B cell (primary cell): ENCODE data around the gene SLC27A5. TPM values are rescaled to one million over a fixed set of nuclear protein-coding genes. Genes with fewer than 3 reads are reported as not detected.

ENCODE experiments used
- ATAC-seq: fragments of 200-7000 bp; cut with Tn5 transposase; one replicate; pipeline ENCODE4 v1.10.0; 2021; ENCODE audit warnings: low read depth, mild to moderate bottlenecking, moderate number of reproducible peaks, moderate library complexity
- CTCF ChIA-PET: fragments of 350-600 bp; sonication (Branson Sonifier 250); formaldehyde crosslinking; loops from one replicate; lab custom pipeline; 2021; ENCODE audit warnings: antibody characterized with exemption, inconsistent platforms; lab: Charles Lee
- POLR2A ChIA-PET: fragments of 350-600 bp; sonication (Branson Sonifier 250); formaldehyde crosslinking; loops from one replicate; lab custom pipeline; 2021; ENCODE audit warnings: antibody characterized with exemption; lab: Charles Lee
- DNase-seq: peaks from one replicate; pipeline ENCODE4 v3.0.0; 2013
- H2AFZ ChIP-seq: 2 replicates; pipeline ENCODE4 v1.6.1; 2012; ENCODE audit warnings: mild to moderate bottlenecking, low read depth, low read length; ENCODE audit not compliant: insufficient read depth, poor library complexity, severe bottlenecking
- H3K27ac ChIP-seq, 2 donors: 1 replicate in 1 of 2; 2 replicates in 1 of 2; pipeline ENCODE4 v1.5.1; 2012 to 2013; ENCODE audit warnings: low read length in 2 of 2, mild to moderate bottlenecking in 2 of 2, moderate library complexity in 1 of 2
- H3K27me3 ChIP-seq, 4 experiments: fragments of 200-600 bp in 1 of 4; sonication (generic) in 1 of 4; replicated peaks in 1 of 4; 1 replicate in 2 of 4; 2 replicates in 2 of 4; pipeline versions ENCODE4 v1.6.1 to v1.7.0; 2013 to 2016; ENCODE audit warnings: low read length in 3 of 4, mild to moderate bottlenecking in 2 of 4, mixed read lengths in 1 of 4, moderate library complexity in 1 of 4; ENCODE audit not compliant: insufficient read depth in 4 of 4, control insufficient read depth in 3 of 4; ENCODE audit errors: control extremely low read depth in 1 of 4
- H3K36me3 ChIP-seq, 2 experiments: replicated peaks in 1 of 2; 1 replicate in 1 of 2; 2 replicates in 1 of 2; pipeline versions ENCODE4 v1.6.1 to v1.7.1; 2013; ENCODE audit warnings: low read length in 1 of 2; ENCODE audit not compliant: insufficient read depth in 2 of 2, control insufficient read depth in 1 of 2; ENCODE audit errors: control extremely low read depth in 1 of 2, extremely low read depth in 1 of 2
- H3K4me1 ChIP-seq, 2 donors: fragments of 200-600 bp in 1 of 2; sonication (generic) in 1 of 2; 1 replicate in 1 of 2; 2 replicates in 1 of 2; pipeline versions ENCODE4 v1.5.1 to v1.6.1; 2013 to 2017; ENCODE audit warnings: low read length in 2 of 2; ENCODE audit not compliant: control insufficient read depth in 2 of 2, insufficient read depth in 2 of 2
- H3K4me2 ChIP-seq: replicated peaks from 2 replicates; pipeline ENCODE3; 2012; ENCODE audit warnings: mild to moderate bottlenecking, low read depth, low read length; ENCODE audit not compliant: poor library complexity, severe bottlenecking
- H3K4me3 ChIP-seq, 5 experiments: fragments of 200-600 bp in 1 of 5; sonication (generic) in 1 of 5; 1 replicate in 3 of 5; 2 replicates in 2 of 5; pipeline versions ENCODE4 v1.5.1 to v1.7.0; 2011 to 2016; ENCODE audit warnings: low read length in 4 of 5, mild to moderate bottlenecking in 4 of 5, low read depth in 2 of 5, control low read depth in 1 of 5, moderate library complexity in 1 of 5; ENCODE audit not compliant: insufficient read depth in 1 of 5; ENCODE audit errors: control extremely low read depth in 1 of 5, extremely low read depth in 1 of 5
- H3K79me2 ChIP-seq: fragments of 200-600 bp; sonication (generic); one replicate; pipeline ENCODE4 v1.6.0; 2016; ENCODE audit warnings: low read length; ENCODE audit not compliant: control insufficient read depth, insufficient read depth
- H3K9ac ChIP-seq: fragments of 200-600 bp; sonication (generic); 2 replicates; pipeline ENCODE4 v1.6.1; 2017; ENCODE audit warnings: mild to moderate bottlenecking, low read length, moderate library complexity
- H3K9me3 ChIP-seq, 3 donors: one replicate each; pipeline versions ENCODE4 v1.6.1 to v1.7.1; 2013; ENCODE audit warnings: low read length in 2 of 3; ENCODE audit not compliant: control insufficient read depth in 2 of 3, insufficient read depth in 1 of 3; ENCODE audit errors: control extremely low read depth in 1 of 3
- H4K20me1 ChIP-seq: 2 replicates; pipeline ENCODE4 v1.6.0; 2012; ENCODE audit warnings: mild to moderate bottlenecking, low read length; ENCODE audit not compliant: insufficient read depth, control insufficient read depth, poor library complexity, severe bottlenecking
- H3K27ac Mint-ChIP-seq: one replicate; pipeline ENCODE4 v1.8.0; 2021; ENCODE audit warnings: mixed read lengths
- H3K27me3 Mint-ChIP-seq: one replicate; pipeline ENCODE4 v1.8.0; 2021; ENCODE audit warnings: mixed read lengths
- H3K4me1 Mint-ChIP-seq: one replicate; pipeline ENCODE4 v1.8.0; 2021; ENCODE audit warnings: mixed read lengths
- H3K4me3 Mint-ChIP-seq: one replicate; pipeline ENCODE4 v1.8.0; 2021; ENCODE audit warnings: mixed read lengths
- H3K9me3 Mint-ChIP-seq: one replicate; pipeline ENCODE4 v1.8.0; 2022; ENCODE audit warnings: mixed read lengths; ENCODE audit not compliant: insufficient read depth
- CTCF ChIP-seq: fragments of 200-600 bp; IDR thresholded peaks from one replicate; pipeline ENCODE4 v1.8.0; 2022; ENCODE audit warnings: antibody characterized with exemption, mild to moderate bottlenecking
- EZH2 ChIP-seq: IDR thresholded peaks from 2 replicates; pipeline ENCODE4 v1.6.1; 2012; ENCODE audit warnings: borderline replicate concordance, low read depth, mild to moderate bottlenecking, moderate library complexity, low read length; ENCODE audit not compliant: insufficient read depth, poor library complexity, severe bottlenecking
- WGBS: methylation state at CpG from one replicate; pipeline ENCODE4 v1.1.5; 2013; ENCODE audit warnings: missing lambda C conversion rate; ENCODE audit not compliant: insufficient coverage; 5-methylcytosine and 5-hydroxymethylcytosine counted together
- intact Hi-C: fragments of 100-400 bp; cut with micrococcal nuclease; formaldehyde crosslinking; loops from one replicate; pipeline ENCODE4 v1.10.0; 2022
- polyA plus RNA-seq: library from polyadenylated mRNA; depleted of rRNA; stranded (reverse); fragments of >200 nt; gene quantifications from 2 replicates; pipeline ENCODE4 v1.2.3, GENCODE V29; 2012
- total RNA-seq, 2 donors: library from RNA; stranded (reverse); fragments of 120-200 nt in 1 of 2; gene quantifications; 1 replicate in 1 of 2; 2 replicates in 1 of 2; pipeline versions ENCODE4 v1.2.3 to v1.2.4, GENCODE V29; 2013 to 2022

The SLC27A5 gene
- total and polyA plus RNA-seq, 2 donors (not counting 1 experiment from before 2014, with no cell fraction given), result 8.9 to 11.8 TPM

GRCh38 chr19:58522709-58523108, 10.9 kb upstream of the SLC27A5 start:
- intact Hi-C loops, result no loop called here
- Histone ChIP-seq H3K4me3 (no peak overlapping the region), H3K79me2 (peaks cover 12% of the 10 kb centered on the region), H3K4me2 (no peak overlapping the region), H3K27ac (no peak overlapping the region), H2AFZ (no peak overlapping the region), H4K20me1 (peaks cover 12% of the 10 kb centered on the region), H3K4me1 (peaks cover 16 to 24% of the 10 kb centered on the region in 2 donors), H3K9ac (no peak overlapping the region), H3K27me3 (no peaks in the 10 kb centered on the region), H3K36me3 (no peaks in the 10 kb centered on the region), H3K9me3 (no peaks in the 10 kb centered on the region)
- Mint-ChIP-seq H3K27ac (no peak overlapping the region), H3K9me3 (no peaks in the 10 kb centered on the region), H3K4me3 (no peak overlapping the region), H3K4me1 (peaks cover 26% of the 10 kb centered on the region), H3K27me3 (no peaks in the 10 kb centered on the region)
- TF ChIP-seq EZH2, result no peak
- TF ChIP-seq CTCF, result no peak
- no peak for DNase-seq
- CTCF ChIA-PET, result interaction anchor here (4.9 kb wide), 1 partner anchor 57 kb away, joined by 72 read pairs; no protein-coding TSS in a partner anchor
- WGBS, result 98% methylated on average over 3 of the region's 3 CpGs
- no peak for ATAC-seq
- POLR2A ChIA-PET, result interaction anchor here (0.6 kb wide), 1 partner anchor 57 kb away, joined by 3 read pairs; no protein-coding TSS in a partner anchor

- no peaks in the 10 kb centered on the region for H3K27me3 ChIP-seq
- peaks cover 23% of the 10 kb centered on the region for H3K79me2 ChIP-seq
- peak overlapping the region; percentile 66 for H3K4me3 Mint-ChIP-seq
- no peak overlapping the region for H3K27ac ChIP-seq
- H3K27ac Mint-ChIP-seq, result peak overlapping the region; percentile 67
- intact Hi-C loops, result no loop called here
- H4K20me1 ChIP-seq, result peaks cover 22% of the 10 kb centered on the region
- H3K36me3 ChIP-seq, result peaks cover 0 to 5% of the 10 kb centered on the region in 2 experiments
- no peak overlapping the region for H3K4me3 ChIP-seq
- no peaks in the 10 kb centered on the region for H3K9me3 ChIP-seq
- WGBS, result 88% methylated on average over 2 of the region's 4 CpGs
- TF ChIP-seq EZH2 (no peak), CTCF (no peak)
- ChIA-PET POLR2A (interaction anchor here (0.7 to 3.3 kb wide), 3 partner anchors 22 to 54 kb away, joined by 3 to 30 read pairs (median 3); partner anchors contain the start of gene TRIM28), CTCF (interaction anchor here (3.4 to 4.9 kb wide), 2 partner anchors 23 to 58 kb away, joined by 24 to 72 read pairs; partner anchors contain the start of gene TRIM28)
- no peaks in the 10 kb centered on the region for H3K27me3 Mint-ChIP-seq
- no peak for DNase-seq
- no peaks in the 10 kb centered on the region for H3K9me3 Mint-ChIP-seq
- H3K4me1 ChIP-seq, result peaks cover 16 to 26% of the 10 kb centered on the region in 2 donors
- no peak overlapping the region for H2AFZ ChIP-seq
- peaks cover 31% of the 10 kb centered on the region for H3K4me1 Mint-ChIP-seq
- no peak overlapping the region for H3K4me2 ChIP-seq
- no peak overlapping the region for H3K9ac ChIP-seq
- ATAC-seq, result no peak
Measured at GRCh38 chr19:58521651-58522050, 9.9 kb upstream of the SLC27A5 start.
